ENCODE data around the gene ANKS1A.
"Not testable (repeated sequence)": the region's sequence is repeated elsewhere in the genome, so short reads cannot be mapped to it uniquely, and the experiment has no call there.

Gene ANKS1A

GRCh38 chr6:35088281-35089215 lies 199.5 kb downstream of the ANKS1A start:
- no peak for DNase-seq

DNA sequence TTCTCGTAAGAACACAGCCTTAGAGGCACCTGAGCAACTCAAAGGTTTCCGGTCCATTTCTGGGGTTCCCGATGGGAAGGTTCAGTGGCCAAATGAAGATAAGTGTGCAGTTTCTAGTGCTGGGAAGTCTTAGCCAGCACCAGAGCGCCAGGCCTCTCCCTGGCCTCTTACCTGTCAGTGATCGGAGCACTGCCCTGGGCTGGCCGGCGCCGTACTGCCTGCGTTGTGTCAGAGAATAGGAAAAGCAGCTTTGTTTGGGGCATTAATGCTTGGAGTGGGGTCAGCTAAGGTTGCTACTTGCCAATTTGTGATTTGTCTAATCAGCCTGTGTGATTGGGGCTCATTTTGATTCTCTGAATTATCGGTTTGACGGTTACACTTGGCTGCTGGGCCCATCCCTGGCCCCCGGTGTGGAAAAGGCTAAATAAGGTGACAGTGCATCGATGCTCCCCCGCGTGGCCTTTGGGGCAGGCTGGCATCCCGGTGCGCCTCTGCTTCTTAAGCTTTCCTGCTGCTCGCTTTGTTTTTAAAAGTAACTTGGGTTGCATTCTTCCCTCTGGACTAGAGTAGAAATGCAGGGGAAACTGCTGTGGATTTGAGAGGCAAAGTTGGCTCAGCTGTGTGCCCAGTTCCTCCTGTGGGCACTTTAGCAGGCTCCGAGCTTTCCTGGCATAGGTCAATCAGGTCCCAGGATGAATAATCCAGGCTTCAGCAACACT lies 200.3 kb downstream of the ANKS1A start:
- DNase-seq: no peak

GRCh38 chr6:35089935-35090505 lies 201.0 kb downstream of the ANKS1A start:
- no peak for DNase-seq

- DNase-seq: no peak
Measured at GRCh38 chr6:35090734-35091133, 201.7 kb downstream of the ANKS1A start.

GRCh38 chr6:35091346-35092083 lies 202.5 kb downstream of the ANKS1A start:
- no peak for DNase-seq

DNA sequence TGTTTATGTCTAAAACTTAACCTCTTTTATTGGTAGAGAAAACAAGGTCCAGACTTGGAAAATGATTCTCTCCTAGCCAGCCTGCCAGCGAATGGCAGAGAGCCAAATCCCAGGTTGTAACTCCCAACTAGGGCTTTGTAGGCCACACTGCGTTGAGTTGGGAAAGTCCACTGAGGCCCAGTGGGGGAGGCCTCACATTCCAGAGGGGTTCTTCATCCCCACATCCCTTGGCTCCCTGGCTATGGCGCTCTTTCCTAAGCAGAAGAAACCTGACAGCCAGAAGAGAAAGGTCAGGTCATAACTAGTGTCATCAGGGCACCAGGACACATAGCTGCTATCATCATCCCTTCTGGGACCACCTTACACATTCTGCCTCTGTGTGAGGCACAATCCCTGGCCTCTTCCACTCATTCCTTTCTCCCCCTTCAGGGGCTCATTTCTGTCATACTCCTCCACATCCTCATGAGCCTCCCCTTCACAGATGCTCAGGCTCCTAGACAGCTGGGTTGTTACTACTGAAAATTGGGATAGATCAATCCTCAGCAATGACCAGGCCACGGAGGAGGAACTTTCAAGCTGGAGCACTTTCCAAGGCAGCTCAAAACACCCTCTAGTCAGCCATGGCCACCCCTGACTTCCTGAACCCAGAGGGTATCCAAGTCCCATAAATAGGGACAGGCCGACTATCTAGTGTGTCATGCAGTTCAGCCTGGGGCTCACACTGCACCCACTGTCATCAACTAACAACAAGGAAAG lies 203.5 kb downstream of the ANKS1A start:
- no peak for DNase-seq

DNA sequence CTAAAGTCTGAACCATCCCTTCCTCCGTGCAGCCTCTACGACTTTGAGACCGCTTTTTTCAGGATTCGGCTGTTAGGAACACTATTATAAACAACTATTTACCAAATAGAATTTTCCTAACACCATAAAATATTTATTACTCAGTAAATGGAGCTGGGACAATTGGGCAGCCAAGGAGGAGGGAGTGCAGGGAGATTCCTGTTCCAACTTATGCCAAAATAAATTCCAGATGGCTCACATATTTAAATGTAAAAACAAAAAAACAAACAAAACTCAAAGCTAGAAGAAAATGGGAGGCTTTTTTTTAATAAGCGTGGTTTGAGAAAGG lies 204.0 kb downstream of the ANKS1A start:
- DNase-seq: no peak

DNA sequence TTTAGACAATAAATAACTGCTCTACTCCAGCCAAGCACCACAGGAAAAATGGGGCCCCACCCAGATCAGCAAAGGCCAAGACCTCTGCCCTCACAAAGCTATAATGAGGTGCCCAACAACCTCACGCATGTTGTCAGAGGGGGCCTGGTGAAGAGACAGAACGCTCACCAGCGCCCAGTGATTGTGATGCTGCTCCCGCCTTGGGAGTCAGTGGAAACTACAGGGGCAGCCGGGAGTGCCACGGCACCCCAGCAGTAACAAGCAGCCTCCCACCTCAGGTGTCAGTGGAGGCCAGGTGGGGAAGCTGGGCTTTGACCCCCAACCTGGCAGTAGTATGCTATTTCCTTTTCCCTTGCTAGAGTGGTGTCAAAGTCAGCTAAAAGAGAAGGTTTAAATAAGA lies 204.7 kb downstream of the ANKS1A start:
- no peak for DNase-seq

DNA sequence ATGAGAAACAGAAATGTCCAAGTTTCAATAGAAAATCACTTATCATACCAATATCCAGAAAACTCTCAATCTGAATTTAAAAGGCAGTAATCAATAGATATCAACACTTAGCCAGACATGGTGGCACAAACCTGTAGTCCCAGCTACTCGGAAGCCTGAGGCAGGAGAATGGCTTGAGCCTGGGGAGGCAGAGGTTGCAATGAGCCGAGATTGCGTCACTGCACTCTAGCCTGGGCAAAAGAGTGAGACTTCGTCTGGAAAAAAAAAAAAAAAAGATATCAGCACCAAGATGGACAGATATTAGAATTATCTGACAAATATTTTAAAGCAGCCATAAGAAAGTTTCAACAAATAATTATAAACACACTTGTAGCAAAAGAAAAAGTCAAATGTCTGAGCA lies 205.1 kb downstream of the ANKS1A start:
- DNase-seq: no peak

DNA sequence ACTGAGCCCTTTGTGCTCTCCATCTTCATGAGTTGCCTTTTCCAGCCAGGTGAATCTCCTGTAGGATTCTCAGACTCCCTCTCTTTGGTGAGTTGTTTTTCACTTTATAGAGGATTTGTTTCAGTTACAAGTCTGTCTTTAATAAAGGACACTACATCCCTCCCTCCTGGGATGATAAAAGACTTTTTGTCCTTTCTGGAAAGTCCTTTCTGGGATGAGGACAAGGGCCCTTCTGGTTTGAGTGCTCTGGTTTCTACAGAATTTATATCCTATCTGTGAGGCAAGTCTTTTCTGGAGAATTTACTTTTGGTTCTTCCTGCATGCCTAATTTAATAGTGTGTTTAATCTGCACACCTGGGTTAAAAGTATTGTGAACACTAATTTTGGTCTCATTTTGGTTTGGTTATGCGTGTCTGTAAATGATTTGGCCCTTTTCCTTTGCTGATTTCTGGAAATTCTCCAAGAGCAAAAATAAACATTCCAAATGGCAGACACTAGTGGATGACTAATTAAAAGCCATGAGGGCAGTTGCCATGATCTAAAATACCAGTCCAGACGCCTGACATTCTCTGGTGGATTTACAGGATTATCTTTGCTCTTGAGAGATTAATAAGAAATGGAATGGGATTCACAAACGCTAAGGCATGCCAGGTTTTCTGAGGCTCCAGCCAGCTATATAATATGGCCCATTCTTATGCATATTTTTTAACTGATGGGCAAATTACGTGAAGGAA lies 207.2 kb downstream of the ANKS1A start:
- no peak for DNase-seq

- DNase-seq: no peak
Measured at GRCh38 chr6:35099116-35099515, 210.1 kb downstream of the ANKS1A start.

GRCh38 chr6:35105078-35105477 lies 216.0 kb downstream of the ANKS1A start:
- DNase-seq: no peak

DNA sequence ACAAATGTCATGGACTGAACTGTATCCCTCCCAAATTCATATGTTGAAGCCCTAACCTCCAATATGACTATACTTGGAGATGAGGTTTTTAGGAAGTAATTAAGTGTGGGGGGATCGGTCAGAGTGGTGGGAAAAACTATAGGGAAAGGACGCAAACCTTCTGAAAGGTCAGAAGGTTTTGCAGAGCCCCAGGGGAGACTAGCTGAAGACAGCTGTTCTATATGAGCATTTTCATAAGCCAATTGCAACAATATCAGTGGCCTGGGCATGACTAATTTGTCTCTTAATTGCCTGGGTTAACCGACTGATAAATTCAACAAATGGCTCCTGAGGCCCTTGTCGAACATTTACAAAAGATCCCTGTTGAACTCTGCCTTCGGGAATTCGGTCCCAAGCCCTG lies 217.0 kb downstream of the ANKS1A start:
- DNase-seq: not testable (repeated sequence)

DNA sequence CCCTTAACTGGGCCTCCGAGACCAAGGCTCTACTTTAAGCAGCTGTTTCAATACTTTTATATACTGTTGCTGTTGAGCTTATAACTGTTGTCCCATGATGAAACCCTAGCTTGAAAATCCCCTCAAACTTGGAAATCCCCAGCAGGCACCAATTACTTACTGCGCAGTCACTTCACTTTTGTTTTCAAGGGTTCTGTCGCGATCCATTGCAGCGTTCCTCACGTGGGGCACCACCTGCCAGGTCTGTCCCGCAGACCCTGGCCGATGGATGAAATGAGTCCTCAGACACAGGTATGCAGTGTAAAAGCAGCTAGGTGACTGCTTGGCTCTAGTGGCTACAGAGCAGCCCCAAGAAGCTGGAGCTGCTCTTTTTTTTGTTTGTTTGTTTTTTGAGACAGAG lies 218.2 kb downstream of the ANKS1A start:
- not testable (repeated sequence) for DNase-seq

DNA sequence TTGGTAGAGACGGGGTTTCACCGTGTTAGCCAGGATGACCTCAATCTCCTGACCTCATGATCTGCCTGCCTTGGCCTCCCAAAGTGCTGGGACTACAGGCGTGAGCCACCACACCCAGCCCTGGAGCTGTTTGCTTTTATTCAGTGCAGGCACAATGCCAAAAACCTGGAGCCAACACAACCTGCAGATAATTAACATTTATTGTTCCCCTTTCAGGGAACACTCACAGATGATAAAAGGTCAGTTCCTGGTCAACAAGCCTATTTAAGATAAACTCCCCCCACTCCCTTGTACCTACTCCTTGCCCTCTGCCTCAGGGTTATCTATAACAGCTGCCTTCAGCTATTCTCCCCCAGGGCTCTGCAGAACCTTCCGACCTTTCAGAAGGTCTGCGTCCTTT lies 218.7 kb downstream of the ANKS1A start:
- DNase-seq: not testable (repeated sequence)

DNA sequence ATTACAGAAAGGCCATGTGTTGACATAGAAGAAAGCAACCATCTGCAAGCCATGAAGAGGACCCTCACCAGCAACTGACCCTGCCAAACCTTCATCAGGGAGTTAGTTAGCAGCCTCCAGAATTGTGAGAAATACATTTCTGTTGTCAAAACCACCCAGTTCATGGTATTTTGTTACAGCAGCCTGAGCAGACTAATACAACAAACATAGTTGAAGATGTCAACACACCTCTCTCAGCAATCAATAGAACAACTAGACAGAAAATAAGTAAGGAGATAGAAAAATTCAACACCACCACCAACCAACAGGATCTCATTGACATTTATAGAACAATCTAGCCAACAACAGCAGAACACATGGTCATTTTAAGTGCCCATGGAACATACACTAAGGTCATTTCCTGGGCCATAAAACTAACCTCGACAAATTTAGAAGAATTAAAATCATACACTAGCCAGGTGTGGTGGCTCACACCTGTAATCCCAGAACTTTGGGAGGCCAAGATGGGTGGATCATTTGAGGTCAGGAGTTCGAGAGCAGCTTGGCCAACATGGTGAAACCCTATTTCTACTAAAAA lies 219.3 kb downstream of the ANKS1A start:
- DNase-seq: no peak

GRCh38 chr6:35120746-35121145 lies 231.7 kb downstream of the ANKS1A start:
- no peak for DNase-seq

GRCh38 chr6:35124356-35124755 lies 235.3 kb downstream of the ANKS1A start:
- no peak for DNase-seq

DNA sequence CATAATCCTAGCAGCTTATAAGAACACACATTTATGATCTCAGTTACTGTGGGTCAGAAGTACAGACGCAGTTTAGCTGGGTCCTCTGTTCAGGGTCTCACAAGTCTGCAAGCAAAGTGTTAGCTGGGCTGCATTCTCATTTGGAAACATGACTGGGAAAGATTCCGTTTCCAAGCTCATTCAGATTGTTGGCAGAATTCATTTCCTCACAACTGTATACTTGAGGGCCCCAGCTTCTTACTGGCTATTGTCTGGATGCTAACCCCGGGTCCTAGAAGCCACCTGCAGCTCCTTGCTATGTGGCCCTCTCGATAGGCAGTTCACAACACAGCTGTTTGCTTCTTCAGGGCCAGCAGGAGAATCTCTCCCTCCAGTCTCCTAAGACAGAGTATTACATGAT lies 239.0 kb downstream of the ANKS1A start:
- DNase-seq: no peak

GRCh38 chr6:35128496-35128895 lies 239.4 kb downstream of the ANKS1A start:
- DNase-seq: no peak

GRCh38 chr6:35136185-35136584 lies 247.1 kb downstream of the ANKS1A start:
- no peak for DNase-seq

All from NCI-H526 (cell line).